ENCODE results near the gene CHRNG.
A peak's percentile ranks its signal among the peaks of the same experiment; 100 is the strongest.

CHRNG gene

GRCh38 chr2:232544674-232545073 is 5.2 kb downstream of the CHRNG start:
- H3K36me3 ChIP-seq, result peaks cover 24% of the 10 kb centered on the region
- no peaks in the 10 kb centered on the region for H3K4me1 ChIP-seq
- H3K27me3 ChIP-seq, result no peaks in the 10 kb centered on the region
- TF ChIP-seq CTCF (IDR thresholded peaks at IDR 0.05; ENCODE audit: low read depth, low read length), result no peak
- H3K4me3 ChIP-seq (ENCODE audit: low read depth, low read length), result no peak overlapping the region
- DNase-seq, result no peak
- H3K9me3 ChIP-seq, result no peaks in the 10 kb centered on the region

- Histone ChIP-seq H3K36me3 (peaks cover 24% of the 10 kb centered on the region), H3K9me3 (no peaks in the 10 kb centered on the region), H3K4me1 (no peaks in the 10 kb centered on the region), H3K27me3 (no peaks in the 10 kb centered on the region), H3K4me3 (ENCODE audit: low read depth, low read length) (no peak overlapping the region)
- DNase-seq, result no peak
- TF ChIP-seq CTCF (IDR thresholded peaks at IDR 0.05; ENCODE audit: low read depth, low read length), result no peak
Measured at GRCh38 chr2:232545511-232546375, 6.3 kb downstream of the CHRNG start.

- H3K36me3 ChIP-seq, result peaks cover 28% of the 10 kb centered on the region
- H3K4me1 ChIP-seq, result no peaks in the 10 kb centered on the region
- H3K4me3 ChIP-seq (ENCODE audit: low read depth, low read length), result no peak overlapping the region
- no peaks in the 10 kb centered on the region for H3K9me3 ChIP-seq
- DNase-seq, result no peak
- TF ChIP-seq CTCF (IDR thresholded peaks at IDR 0.05; ENCODE audit: low read depth, low read length), result no peak
- no peaks in the 10 kb centered on the region for H3K27me3 ChIP-seq
Measured at GRCh38 chr2:232547991-232548390, 8.5 kb downstream of the CHRNG start.

- no peaks in the 10 kb centered on the region for H3K9me3 ChIP-seq
- TF ChIP-seq CTCF (IDR thresholded peaks at IDR 0.05; ENCODE audit: low read depth, low read length), result no peak
- no peaks in the 10 kb centered on the region for H3K27me3 ChIP-seq
- H3K4me1 ChIP-seq, result no peaks in the 10 kb centered on the region
- DNase-seq, result no peak
- peak overlapping the region; percentile 78 for H3K4me3 ChIP-seq (ENCODE audit: low read depth, low read length)
- H3K36me3 ChIP-seq, result peaks cover 29% of the 10 kb centered on the region
Measured at GRCh38 chr2:232549655-232550353, 10.3 kb downstream of the CHRNG start.

GRCh38 chr2:232550354-232551249 is 11.1 kb downstream of the CHRNG start, which contains the start of the genes EIF4E2 and TIGD1:
TSS of gene EIF4E2 (plus strand) at chr2:232550689. CDS start at chr2:232550725, 36 bp downstream.
TSS of gene TIGD1 (minus strand) at chr2:232550557. CDS start at chr2:232549882, 675 bp downstream.
- Histone ChIP-seq H3K36me3 (peaks cover 27% of the 10 kb centered on the region), H3K27me3 (no peaks in the 10 kb centered on the region)
- peak; percentile 18 for TF ChIP-seq CTCF (IDR thresholded peaks at IDR 0.05; ENCODE audit: low read depth, low read length)

More at GRCh38 chr2:232550354-232551249, 11.1 kb downstream of the CHRNG start, which contains the start of the genes EIF4E2 and TIGD1:
- H3K9me3 ChIP-seq, result no peaks in the 10 kb centered on the region
- peak; percentile 97 for DNase-seq
- H3K4me1 ChIP-seq, result no peaks in the 10 kb centered on the region
- H3K4me3 ChIP-seq (ENCODE audit: low read depth, low read length), result peak within 1 kb of the TSS; percentile 78

All from BE2C (cell line).